CD4-positive, alpha-beta T cell treated with Interleukin-1 beta for 1 hour (primary cell): ENCODE results near the gene RTN4RL1.
"Not testable (repeated sequence)": the region's sequence is repeated elsewhere in the genome, so short reads cannot be mapped to it uniquely, and the experiment has no call there.

Experiments
- DNase-seq, 2 donors: peaks; one replicate each; pipeline ENCODE4 v3.0.0-alpha.2; 2020 to 2022

The RTN4RL1 gene

DNA sequence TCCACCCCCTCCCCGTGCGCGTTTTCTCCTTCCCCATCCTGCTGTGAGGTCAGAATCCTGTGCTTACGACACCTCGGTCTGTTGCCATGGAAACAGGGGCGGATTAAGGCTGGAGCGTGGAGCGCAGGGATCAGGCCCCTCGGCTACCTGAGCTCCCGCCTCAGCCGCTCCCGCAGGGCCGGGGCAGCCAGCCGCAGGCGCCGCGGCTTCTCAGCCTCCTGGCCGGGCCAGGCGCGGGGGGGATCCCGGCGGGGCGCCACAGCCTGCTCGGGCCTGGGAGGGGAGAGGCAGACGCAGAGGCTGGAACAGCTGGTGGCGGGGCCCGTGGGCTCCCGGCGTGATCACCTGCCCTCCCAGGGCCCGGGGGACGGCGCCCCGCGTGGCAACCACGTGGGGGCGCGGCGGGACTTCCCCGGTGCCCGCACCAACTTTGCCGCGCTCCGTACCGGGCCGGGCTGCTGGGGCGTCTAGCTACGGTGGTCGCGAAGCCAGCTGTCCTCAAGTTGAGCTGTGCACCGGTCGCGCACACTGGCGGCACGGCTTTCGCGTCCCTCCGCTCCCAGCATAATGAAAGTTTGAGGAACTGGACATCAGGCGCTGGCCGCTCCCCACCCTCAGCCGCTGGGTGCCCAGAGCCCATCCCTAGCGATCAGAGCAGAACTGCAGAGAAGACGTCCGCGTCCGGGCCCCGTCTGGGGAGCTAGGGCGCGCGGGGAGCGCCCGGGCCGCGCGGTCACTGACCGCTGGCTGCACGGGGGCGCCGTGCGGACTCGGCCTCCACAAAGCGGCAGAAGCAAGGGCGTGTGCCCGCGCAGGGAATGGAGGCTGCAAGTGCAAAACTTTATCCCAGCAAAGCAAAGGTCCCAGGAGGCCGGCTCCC, 1.2 kb downstream of the RTN4RL1 start:
- peak; percentile 60 to 72 for DNase-seq

DNA sequence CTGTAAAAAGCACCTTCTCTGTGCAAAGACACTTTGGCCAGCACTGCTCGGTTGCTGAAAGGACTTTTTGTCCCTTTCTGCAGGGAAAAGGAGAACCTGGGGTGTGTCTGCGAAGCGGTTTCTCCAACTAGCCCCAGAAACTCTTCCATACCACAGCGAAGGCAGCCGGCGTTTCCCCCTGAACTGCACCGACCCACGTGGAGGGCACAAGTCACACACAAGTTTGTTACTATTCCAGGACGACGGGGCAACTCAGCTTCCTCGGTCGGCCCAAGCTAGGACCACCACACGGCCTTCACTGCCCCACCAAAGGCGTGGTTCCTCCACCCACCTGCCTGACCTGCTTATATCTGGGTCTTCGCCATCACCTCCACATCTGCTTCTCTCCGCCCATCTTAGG, 1.9 kb downstream of the RTN4RL1 start:
- no peak for DNase-seq

DNA sequence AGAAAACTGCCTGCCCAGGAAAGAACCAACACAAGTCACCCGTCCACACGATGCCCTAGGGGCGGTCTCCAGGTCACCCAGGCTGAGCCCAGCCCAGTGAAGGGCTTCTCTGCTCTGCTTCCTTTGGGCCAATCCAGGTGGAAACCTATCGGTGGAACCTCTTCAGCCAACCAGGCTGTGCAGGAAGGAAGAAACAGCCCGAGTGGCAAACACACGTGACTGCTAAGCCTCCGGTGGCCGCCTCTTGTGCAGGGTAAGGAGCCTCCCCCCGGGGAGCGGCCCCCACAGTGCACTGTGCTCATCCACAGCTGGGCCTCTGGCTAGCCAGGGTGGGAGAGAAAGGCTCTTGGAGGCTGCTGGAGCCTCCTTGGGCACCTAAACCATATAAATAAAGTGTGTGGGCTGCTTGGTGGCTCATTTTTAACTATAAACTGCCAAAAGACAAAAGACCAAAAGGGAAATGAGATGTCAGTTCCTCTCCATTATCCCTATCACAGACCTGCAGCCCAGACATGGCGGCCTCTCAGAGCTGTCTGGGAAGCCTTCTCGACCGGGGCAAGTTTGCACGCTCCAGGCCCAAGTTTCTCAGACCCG, 2.4 kb downstream of the RTN4RL1 start:
- DNase-seq = no peak

DNA sequence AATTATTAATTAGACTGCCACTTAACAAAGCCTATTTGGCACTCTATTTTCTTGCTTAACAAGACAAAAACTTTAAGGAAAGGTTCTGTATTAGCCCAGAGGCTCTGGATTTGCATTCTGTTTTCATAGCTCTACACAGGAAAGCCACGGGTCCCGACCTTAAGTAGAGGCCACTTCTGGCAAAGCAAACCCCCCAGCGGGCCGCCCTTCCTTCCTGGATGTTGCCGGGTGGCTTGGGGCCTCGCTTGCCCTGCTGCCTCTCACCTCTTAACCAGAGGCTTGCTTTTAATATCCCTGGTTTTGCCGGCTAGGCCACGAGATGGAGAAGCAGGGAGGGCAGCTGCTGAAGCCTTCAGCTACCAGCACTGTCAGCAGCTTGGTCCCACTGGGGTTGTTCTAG, 4.4 kb downstream of the RTN4RL1 start:
- no peak for DNase-seq

DNA sequence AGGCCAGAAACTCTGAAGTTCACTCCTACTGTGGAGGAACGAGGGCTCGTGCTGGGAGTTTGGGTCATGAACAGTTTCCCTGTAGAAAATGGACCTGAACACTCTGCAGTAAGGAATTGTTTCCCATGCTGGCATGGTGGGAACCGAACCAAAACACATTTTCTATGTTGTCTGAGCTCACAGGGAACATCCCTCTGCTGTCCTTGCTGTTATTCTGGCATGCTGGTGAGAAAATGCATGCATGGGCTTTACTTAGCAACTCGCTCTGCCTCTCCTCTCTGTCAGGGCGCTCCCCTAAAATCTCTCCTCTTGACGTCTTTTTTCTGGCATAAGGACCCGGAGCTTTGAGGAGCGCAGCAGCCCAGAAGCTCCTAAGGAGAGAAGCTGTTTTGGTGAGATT, 5.4 kb downstream of the RTN4RL1 start:
- no peak for DNase-seq

DNA sequence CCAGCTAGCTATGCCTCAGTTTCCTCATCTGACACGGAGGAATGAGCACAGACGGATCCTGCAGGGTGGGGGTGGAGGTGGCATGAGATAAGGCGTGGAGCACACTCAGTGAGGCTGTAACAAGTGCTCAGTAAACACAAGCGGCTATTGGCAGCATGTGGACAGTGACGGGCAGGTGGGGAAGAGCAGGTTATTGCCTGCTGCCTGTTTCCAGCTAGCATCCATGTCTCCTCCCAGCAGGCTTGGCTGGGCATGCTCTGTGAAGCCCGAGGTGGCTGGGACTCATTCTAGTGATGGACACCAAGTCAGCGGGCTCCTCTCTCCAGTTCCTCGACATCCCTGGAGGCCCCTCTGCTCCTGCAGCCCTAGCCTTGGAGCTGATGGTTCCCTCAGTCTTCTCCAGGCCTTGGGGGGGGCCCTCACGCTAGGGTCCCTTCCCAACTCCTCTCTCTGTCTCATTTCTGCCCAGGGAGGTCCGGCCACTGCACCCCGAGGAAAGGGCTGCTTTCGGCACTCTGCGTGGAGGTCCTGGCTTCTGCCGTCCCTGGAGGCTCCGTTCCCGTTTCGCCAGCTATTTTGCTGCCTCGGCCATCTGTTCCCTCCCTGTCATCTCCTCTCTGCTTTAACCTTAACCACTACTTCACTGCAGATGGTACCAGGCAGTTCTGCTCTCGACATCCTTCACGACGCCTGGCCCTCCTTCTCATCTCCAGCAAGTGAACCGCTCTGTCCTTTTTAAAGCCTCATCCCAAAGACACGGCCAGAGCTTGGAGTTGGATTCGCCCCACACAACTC, 6.2 kb downstream of the RTN4RL1 start:
- no peak for DNase-seq

DNA sequence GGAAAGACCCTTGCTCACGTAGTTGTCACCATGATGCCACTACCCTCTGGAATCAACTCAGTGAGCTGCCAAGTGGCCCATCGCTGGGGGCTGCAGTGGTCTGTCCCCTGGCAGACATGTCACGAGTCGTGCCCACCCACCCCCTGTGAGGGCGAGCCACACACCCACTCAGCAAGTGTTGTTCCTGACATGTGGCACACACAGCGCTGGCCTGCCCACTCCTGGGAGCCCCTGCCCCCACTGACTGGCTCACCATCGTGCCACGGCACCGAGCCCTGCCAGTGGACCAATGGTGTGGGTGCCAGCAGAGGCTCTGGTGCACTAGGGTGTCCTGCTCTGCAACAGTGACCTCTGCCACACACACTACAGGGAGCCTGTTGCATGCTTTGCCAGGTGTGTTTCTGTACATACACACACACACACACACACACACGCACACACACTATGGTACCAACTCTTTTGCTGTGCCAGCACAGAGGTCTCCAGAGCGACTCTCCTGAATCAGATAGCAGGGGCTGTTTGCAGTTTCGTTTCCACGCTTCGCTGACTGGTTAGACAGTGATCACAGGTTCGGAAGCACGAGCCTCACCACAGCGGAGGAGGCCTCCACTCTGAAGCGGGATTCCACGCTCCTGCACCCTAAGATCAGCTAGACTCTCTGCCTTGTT, 7.7 kb downstream of the RTN4RL1 start:
- no peak for DNase-seq

DNA sequence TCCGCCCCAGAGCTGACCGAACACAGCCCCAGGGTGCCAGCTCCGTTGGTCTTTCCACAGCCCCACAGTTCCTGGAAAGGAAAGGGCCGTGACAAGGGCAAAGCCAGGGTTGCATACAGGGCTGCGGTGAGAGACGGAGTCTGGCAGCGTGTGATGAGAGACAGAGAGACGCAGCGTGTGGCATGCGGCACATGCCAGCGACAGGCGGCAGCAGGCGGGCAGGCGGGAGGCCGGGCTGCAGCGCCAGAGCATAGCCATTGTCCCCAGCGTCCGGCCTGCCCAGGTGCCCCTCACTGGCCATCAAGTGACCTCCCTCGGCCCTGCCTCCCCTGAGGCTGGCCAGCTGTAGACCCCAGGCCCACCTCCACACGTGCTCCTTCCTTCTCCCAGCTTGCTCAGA, 8.6 kb downstream of the RTN4RL1 start:
- no peak for DNase-seq

DNA sequence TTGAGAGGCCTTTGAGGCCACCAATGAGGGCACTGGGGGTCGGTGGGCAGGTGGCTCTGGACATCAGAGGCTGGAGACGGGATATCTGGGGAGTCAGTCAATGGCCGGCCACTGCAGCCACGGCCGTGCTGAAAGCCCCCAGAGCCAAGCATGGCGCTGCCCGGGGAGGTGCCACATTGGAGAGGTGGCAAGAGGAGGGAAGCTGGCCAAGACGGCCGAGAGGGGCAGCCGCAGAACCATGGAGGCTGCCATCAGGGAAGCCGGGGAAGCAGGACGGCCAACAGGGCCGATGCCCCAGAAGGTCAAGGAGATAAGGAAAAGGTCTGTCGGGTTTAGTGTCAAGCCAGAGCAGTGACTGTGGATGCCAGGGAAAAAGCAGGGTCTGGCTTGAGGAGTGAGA, 9.8 kb downstream of the RTN4RL1 start:
- no peak for DNase-seq

DNA sequence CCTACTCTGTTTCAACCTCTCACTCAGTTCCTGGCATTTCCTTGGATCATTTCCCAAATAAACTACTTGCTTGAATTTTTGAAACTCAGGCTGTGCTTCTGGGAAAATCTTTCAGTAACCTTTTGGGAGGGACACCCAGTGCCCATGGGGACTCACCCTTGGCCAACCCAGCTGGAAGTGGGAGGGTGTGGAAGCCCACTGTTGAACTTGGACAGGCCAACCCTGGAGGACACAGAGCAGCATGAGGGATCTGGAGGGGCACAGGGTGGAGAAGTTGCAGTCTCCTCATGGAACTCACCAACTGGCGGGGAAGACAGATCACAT, 11.2 kb downstream of the RTN4RL1 start:
- DNase-seq = no peak

DNA sequence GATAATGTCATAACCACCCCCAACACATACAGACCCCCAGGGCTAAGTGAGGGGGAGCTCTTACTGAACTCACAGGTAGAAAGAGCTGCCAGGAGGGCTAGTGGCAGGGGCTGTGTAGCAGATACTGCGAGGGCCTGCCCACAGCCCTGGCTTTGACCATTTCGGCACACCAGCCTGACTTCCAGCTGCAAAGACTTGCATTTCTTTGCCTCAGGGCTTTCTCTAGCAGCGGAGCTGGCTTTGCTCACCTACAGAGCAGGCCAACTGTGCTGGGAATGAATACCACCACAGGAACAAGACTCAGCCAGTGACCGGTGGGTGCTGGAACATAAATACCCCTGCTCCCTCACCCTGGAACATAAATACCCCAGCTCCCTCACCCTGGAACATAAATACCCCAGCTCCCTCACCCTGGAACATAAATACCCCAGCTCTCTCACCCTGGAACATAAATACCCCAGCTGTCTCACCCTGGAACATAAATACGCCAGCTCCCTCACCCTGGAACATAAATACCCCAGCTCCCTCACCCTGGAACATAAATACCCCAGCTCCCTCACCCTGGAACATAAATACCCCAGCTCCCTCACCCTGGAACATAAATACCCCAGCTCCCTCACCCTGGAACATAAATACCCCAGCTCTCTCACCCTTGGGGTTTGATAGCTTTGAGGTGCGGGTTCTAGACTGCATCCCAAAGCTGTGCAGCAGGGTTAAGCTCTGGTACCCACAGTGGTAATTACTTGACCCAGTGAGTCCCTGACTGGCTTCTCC, 11.7 kb downstream of the RTN4RL1 start:
- DNase-seq = not testable (repeated sequence)

DNA sequence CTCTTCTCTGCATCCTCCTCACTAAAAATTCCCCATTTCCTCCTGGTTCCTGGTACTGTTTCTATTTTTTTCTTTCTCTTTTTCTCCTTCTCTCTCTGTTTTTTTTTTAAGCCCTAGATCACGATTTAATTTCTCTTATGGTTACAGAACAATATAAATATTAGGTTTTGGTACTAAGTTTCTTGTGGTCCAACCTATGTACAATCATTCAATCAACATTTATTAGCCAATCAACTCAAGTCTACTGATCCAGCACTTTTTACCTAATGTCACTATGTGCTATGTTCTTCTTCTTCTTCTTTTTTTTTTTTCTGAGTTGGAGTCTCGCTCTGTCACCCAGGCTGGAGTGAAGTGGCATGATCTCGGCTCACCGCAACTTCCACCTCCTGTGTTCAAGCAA, 12.6 kb downstream of the RTN4RL1 start:
- no peak for DNase-seq

DNA sequence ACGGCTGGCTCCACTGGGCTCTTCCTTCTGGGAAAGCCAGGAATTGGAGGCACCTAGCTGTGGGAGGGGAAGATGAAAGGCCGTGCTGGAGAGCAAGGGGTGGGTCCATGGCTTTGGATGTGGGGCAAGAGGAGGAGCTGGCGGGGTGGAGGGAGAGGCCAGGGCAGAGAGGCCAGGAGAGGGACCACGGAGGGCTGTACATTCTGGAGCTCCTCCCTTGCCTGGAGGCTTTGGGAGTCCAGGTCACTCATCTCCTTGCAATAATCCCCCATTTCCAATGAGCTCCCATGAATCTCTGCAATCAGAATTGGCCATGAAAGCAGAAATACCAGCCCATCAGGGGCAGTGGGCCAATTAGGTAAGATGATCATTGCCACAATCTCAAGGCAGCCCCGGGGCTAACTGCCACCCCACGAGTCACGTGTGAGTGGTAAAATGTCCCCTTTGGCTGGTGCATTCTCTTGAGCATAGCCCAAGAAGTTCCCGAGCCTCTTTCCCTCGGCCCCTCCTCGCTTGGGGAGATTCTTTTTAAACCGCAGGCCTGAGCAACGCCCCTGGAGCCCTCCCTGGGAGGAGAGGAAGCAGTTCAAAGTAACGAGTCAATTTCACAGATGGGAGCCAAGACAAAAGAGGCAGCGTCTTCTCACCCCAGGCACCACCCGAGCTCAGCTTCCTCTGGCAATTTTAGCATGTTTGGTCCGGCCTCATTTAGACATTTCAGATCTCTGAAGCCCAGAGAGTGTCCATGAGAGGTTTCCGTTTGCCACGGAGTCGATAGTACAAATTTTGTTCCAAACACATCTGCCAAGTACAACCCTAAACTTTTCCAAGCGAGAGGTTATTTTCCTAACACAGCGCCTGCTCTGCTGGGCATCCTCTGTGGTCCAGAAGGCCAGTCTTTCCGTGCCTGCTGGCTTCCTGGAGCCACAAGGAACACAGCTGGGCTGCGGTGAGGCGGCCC, 13.4 kb downstream of the RTN4RL1 start:
- no peak for DNase-seq

DNA sequence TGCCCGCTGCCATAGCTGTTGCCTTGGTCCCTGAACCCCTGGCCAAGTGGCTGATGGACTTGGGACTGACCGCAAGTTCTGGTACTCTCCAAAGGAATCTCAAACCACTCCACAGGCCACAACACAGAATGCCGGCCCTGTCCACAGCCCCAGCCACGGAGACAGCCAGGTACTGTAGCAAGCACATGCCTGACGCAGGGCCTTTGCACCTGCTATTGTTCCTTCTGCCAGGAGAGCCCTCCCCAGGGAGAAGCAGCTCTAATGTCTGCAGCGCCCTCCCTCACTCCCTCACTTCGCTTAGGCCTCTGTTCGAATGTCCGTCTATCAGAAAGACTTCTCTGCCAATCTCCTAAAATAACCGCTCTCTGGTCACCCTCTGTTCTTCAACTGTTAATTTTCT, 15.4 kb downstream of the RTN4RL1 start:
- no peak for DNase-seq

DNA sequence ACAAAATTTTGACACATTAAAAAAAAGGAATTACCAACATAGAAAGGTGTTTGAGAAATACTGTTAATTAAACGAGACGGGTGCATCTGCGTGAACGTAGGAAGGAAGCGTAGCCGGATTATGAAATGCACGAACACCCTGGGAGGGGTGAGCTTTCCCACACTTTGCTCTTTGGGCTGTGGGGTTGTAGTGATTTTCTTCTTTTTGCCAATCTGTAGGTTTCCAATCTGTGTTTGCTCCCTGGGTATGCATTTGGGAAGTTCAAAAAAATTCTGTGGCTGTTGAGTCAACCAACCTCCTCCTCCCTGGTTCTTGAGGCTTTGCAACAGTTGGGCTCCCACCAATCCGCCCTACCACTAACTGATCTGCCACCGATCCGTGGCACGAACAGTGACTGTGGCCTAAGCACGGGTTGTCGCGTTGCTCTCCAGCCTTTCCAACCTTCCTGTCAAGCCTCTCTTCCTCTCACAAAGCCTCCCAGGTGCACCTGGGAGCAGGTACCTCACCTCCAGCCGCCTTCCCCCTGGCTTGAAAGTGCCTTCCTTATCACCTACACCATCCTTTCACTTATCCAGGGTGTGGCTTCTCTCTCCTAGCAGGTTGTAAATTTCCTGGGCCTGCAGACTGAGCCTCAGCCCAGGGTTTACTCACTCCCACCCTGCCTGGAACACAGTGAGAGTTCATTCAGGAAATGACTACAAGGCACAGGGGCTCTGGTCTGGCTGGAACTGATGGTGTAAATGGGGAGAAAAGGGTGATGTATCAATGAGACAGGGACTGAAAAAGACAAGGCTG, 16.6 kb downstream of the RTN4RL1 start:
- no peak for DNase-seq

DNA sequence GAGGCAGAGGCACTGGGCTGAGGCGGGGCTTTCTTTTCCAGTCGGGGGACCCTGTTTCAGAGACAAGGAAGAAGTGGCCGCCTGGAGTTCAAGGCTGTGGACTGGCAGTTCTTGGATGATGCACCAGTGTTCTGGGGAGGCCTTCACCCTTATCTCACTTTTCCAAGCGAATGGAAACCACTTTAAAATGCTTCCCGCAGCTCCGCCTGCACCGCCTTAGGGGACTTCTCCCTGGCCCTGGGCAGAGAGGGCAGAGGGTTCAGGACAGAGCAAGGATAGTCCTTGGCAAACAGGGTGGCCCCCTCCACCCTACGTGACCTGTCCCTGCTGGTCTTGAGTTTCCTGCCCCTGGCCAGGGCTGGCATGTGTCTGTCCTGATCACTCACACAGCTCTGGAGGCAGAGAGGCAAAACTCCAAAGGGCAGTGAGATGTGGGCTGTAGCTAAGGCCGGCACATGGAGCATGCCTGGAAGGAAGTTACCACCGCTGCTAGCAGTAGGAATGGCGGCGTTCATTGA, 20.6 kb downstream of the RTN4RL1 start:
- no peak for DNase-seq

DNA sequence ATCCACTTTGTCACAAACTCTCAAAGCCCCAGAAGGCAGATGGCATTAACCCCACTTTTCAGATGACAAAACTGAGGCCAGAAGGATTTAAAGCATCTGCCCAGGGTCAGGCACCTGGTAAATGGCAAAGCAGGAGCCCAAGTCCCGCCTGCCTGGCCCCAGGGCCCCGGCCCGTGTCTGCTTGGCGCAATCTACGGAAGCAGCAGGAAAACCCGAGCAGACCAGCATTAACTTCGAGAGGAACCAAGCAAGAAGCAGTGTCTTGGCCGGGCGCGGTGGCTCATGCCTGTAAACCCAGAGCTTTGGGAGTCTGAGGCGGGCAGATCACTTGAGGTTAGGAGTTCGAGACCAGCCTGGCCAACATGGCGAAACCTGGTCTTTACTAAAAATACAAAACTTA, 21.6 kb downstream of the RTN4RL1 start:
- no peak for DNase-seq

DNA sequence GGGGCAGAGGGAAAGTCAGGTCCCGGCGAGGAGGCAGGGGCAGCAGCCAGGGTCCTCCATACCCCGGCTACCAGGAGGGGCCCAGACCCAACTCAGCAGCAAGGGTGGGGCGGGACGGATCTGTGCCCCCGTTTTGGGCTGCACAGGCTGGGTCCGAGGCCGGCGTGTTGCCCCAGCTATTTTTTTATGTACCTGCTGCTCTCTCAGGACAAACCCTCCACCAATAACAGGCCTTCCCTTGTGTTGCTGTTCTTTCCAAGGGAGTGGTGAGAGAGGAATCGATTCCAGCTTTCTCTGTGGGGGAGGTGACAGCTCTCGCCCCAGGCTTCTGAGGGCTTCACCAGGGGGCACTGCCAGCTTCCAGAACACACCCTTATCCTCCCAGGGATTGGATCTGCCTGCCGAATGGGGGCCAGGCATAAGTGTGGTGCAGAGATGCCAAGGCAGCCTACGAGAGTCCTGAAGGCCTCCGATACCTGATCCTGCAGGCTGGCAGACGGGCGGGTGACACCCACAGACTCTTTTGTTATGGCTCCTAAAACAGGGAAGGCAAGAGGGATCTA, 22.3 kb downstream of the RTN4RL1 start:
- no peak for DNase-seq

DNA sequence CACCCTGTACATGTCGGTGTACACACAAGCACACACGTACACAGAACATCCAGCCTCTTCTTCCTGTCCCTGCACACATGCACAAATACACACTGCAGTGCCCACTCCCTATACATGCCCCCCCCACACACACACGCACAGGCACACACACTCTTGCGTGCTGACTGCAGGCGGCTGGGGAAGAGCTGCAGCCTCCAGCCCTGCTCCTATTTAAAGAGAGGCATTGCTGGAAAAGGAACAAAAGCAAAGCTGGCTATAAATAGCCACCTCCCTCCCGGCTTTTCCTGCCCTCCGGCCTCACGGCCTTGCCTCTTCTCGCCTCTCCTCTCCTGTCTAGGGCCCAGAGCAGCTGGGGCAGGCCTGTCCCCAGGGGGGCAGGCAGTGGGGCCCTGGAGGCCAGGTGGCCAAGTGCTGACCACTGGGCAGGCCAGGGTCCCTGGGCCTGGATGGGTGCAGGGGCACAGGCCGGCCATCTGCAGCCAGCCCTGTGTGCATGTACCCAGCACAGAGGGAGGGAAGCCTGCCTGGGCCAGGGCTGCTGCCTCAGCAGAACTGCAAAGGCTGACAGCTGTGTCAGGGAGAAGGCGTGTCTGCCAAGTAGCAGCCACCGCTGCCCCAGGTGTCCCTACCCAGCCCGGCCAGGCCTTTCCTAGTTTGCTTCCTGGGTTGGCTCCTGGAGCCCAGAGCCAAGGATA, 25.4 kb downstream of the RTN4RL1 start:
- DNase-seq = no peak
